ENCODE measurements around the gene CALM3. TPM values are rescaled to one million over a fixed set of nuclear protein-coding genes. Genes with fewer than 3 reads are reported as not detected.

CALM3 gene
- polyA plus RNA-seq, 1 donor (not counting 4 experiments of a cell fraction or from before 2014, with no cell fraction given) = 411 TPM

DNA sequence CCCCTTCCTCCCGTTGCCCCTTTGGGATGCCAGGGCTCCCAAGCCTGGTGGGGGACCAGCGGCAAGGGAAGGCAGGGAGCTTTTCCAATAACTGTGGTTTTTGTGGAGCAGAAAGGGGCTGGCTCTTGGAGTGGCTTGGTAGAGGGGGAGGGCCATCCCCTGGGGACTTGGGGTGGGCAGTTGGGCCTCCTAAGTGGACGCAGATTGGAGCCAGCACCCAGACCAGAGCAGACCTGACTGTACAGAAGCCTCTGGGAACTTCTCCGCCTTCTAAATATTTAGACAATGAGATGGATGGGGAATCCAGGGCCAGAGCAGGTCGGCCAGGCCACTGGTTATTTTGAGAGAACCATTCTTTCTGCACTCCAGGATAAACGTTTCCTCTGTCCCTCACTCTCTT, 19.6 kb downstream of the CALM3 start:
- no peaks in the 10 kb centered on the region for H3K79me2 ChIP-seq (ENCODE audit: control insufficient read depth, insufficient read depth, low read length)
- dilution Hi-C loops (cut with MboI; ENCODE audit: extremely low pct_ligation_motif_present, low sequenced_read_pairs) = no loop called here
- H2AFZ ChIP-seq (ENCODE audit: control insufficient read depth, low read length) = no peak overlapping the region
- H4K20me1 ChIP-seq (ENCODE audit: control insufficient read depth, extremely low read depth, insufficient read depth, low read length) = no peaks in the 10 kb centered on the region
- H3K4me3 ChIP-seq (ENCODE audit: control insufficient read depth in 2 of 3, extremely low read depth in 1 of 3, insufficient read depth in 2 of 3, low read depth in 1 of 3, low read length in 3 of 3) = no peak overlapping the region
- no peaks in the 10 kb centered on the region for H3K36me3 ChIP-seq (ENCODE audit: control insufficient read depth in 2 of 2, extremely low read depth in 1 of 2, insufficient read depth in 2 of 2, low read length in 2 of 2)
- H3K4me2 ChIP-seq (ENCODE audit: control insufficient read depth, extremely low read depth, insufficient read depth, low read depth, low read length) = no peak overlapping the region
- TF ChIP-seq EZH2 (IDR thresholded peaks at IDR 0.05; ENCODE audit: low read length) = no peak
- TF ChIP-seq, protein P1, sequence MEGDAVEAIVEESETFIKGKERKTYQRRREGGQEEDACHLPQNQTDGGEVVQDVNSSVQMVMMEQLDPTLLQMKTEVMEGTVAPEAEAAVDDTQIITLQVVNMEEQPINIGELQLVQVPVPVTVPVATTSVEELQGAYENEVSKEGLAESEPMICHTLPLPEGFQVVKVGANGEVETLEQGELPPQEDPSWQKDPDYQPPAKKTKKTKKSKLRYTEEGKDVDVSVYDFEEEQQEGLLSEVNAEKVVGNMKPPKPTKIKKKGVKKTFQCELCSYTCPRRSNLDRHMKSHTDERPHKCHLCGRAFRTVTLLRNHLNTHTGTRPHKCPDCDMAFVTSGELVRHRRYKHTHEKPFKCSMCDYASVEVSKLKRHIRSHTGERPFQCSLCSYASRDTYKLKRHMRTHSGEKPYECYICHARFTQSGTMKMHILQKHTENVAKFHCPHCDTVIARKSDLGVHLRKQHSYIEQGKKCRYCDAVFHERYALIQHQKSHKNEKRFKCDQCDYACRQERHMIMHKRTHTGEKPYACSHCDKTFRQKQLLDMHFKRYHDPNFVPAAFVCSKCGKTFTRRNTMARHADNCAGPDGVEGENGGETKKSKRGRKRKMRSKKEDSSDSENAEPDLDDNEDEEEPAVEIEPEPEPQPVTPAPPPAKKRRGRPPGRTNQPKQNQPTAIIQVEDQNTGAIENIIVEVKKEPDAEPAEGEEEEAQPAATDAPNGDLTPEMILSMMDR (optimal IDR thresholded peaks at IDR 0.05 in 1 of 3, IDR thresholded peaks at IDR 0.05 in 1 of 3, conservative IDR thresholded peaks at IDR 0.05 in 1 of 3; ENCODE audit: extremely low read depth in 1 of 3, insufficient read depth in 2 of 3, low read length in 3 of 3) = no peak
- no peak for FAIRE-seq
- no peak overlapping the region for H3K27ac ChIP-seq (ENCODE audit: control insufficient read depth, insufficient read depth, low read length)
- H3K27me3 ChIP-seq (ENCODE audit: control insufficient read depth, extremely low read depth, insufficient read depth, low read length) = peaks cover 14% of the 10 kb centered on the region
- no peak for DNase-seq (ENCODE audit: low read depth, low spot score)
- H3K4me1 ChIP-seq (ENCODE audit: control insufficient read depth, extremely low read depth, insufficient read depth, low read length) = peaks cover 4% of the 10 kb centered on the region
- H3K9ac ChIP-seq (ENCODE audit: control insufficient read depth, extremely low read depth, insufficient read depth, low read length) = no peak overlapping the region
- H3K9me3 ChIP-seq (ENCODE audit: control insufficient read depth, low read depth, low read length) = no peaks in the 10 kb centered on the region
- no peaks in the 10 kb centered on the region for H3K9me1 ChIP-seq (ENCODE audit: control insufficient read depth, extremely low read depth, insufficient read depth, low read length)

DNA sequence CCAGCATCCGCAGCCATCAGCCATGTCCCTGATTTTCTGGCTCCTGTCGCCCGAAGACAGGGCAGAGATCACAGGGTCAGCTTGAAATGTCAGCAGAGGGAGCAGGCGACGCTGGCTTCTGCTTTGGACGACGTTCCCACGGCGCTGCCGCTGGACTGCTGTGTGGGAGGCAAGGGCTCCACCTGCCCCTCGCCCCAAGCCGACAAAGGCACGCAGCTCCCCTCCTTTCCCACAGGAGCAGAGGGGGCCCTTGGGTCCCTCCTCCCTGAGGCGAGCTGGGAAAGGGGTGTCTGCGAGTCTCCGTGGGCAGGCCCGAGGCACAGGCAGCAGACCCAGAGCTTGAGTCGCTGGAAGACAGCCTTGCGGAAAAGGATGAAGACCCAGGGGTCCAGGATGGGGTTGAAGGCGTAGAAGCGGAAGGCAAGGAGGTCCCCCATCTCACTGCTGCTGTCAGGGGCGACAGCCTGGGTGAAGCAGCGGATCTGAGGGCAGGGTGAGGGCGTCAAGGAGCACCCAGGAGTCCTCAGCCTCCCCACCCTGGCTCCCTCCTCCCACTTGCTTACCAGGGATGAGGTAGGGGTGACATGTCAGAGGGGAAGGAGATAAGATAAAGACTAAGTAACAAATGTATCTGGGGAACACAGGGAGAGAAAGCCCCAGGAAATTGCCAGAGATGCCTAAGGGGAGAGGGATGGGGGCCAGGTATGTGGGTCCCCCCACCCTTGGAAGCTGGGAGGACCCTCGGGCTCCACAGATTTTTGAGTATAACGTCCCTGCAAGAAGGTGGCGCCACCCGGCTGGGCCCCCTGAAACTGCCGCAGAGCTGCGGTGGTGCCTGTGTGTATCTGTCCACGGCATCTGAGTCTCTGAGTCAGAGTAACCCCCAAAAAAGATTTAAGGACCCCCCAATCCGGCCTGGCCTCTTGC, 20.3 kb downstream of the CALM3 start:
- Histone ChIP-seq H3K4me3 (ENCODE audit: control insufficient read depth in 2 of 3, extremely low read depth in 1 of 3, insufficient read depth in 2 of 3, low read depth in 1 of 3, low read length in 3 of 3) (no peak overlapping the region), H4K20me1 (ENCODE audit: control insufficient read depth, extremely low read depth, insufficient read depth, low read length) (no peaks in the 10 kb centered on the region), H3K36me3 (ENCODE audit: control insufficient read depth in 2 of 2, extremely low read depth in 1 of 2, insufficient read depth in 2 of 2, low read length in 2 of 2) (no peaks in the 10 kb centered on the region), H3K27ac (ENCODE audit: control insufficient read depth, insufficient read depth, low read length) (no peak overlapping the region), H3K9me1 (ENCODE audit: control insufficient read depth, extremely low read depth, insufficient read depth, low read length) (no peaks in the 10 kb centered on the region), H3K4me2 (ENCODE audit: control insufficient read depth, extremely low read depth, insufficient read depth, low read depth, low read length) (no peak overlapping the region), H3K27me3 (ENCODE audit: control insufficient read depth, extremely low read depth, insufficient read depth, low read length) (peaks cover 14% of the 10 kb centered on the region), H3K9me3 (ENCODE audit: control insufficient read depth, low read depth, low read length) (no peaks in the 10 kb centered on the region), H3K79me2 (ENCODE audit: control insufficient read depth, insufficient read depth, low read length) (no peaks in the 10 kb centered on the region), H3K4me1 (ENCODE audit: control insufficient read depth, extremely low read depth, insufficient read depth, low read length) (peaks cover 4% of the 10 kb centered on the region), H3K9ac (ENCODE audit: control insufficient read depth, extremely low read depth, insufficient read depth, low read length) (no peak overlapping the region), H2AFZ (ENCODE audit: control insufficient read depth, low read length) (no peak overlapping the region)
- FAIRE-seq = no peak
- TF ChIP-seq, protein P1 (optimal IDR thresholded peaks at IDR 0.05 in 1 of 3, IDR thresholded peaks at IDR 0.05 in 1 of 3, conservative IDR thresholded peaks at IDR 0.05 in 1 of 3; ENCODE audit: extremely low read depth in 1 of 3, insufficient read depth in 2 of 3, low read length in 3 of 3) = no peak
- no peak for TF ChIP-seq EZH2 (IDR thresholded peaks at IDR 0.05; ENCODE audit: low read length)
- dilution Hi-C loops (cut with MboI; ENCODE audit: extremely low pct_ligation_motif_present, low sequenced_read_pairs) = no loop called here
- no peak for DNase-seq (ENCODE audit: low read depth, low spot score)
